Mesenchymal stem cell (in vitro differentiated cells and primary cell): Measurements from ENCODE around the gene S1PR4.

Experiments used
- DNase-seq: peaks from one replicate; pipeline ENCODE4 v3.0.0-alpha.2; 2013
- H2AFZ ChIP-seq: one replicate; pipeline ENCODE4 v1.6.1; 2013; ENCODE audit warnings: low read depth, mild to moderate bottlenecking, control low read depth, inconsistent platforms, low read length, moderate library complexity
- H2AK5ac ChIP-seq: 2 replicates; pipeline ENCODE4 v1.6.1; 2013; ENCODE audit warnings: low read length, moderate library complexity, mild to moderate bottlenecking, inconsistent platforms; ENCODE audit not compliant: severe bottlenecking
- H2BK120ac ChIP-seq: one replicate; pipeline ENCODE4 v1.6.1; 2013; ENCODE audit warnings: low read depth, mild to moderate bottlenecking, inconsistent platforms, low read length, moderate library complexity
- H2BK12ac ChIP-seq, 2 experiments: one replicate each; pipeline ENCODE4 v1.6.1; 2013; ENCODE audit warnings: inconsistent platforms in 2 of 2, low read length in 2 of 2, mild to moderate bottlenecking in 2 of 2, moderate library complexity in 2 of 2, control low read depth in 1 of 2
- H2BK15ac ChIP-seq: one replicate; pipeline ENCODE4 v1.6.1; 2013; ENCODE audit warnings: mild to moderate bottlenecking, low read depth, inconsistent platforms; ENCODE audit not compliant: poor library complexity, severe bottlenecking
- H2BK5ac ChIP-seq: 2 replicates; pipeline ENCODE4 v1.6.1; 2013; ENCODE audit warnings: low read depth, mild to moderate bottlenecking, low read length, control low read depth, inconsistent platforms; ENCODE audit not compliant: poor library complexity, severe bottlenecking
- H3K14ac ChIP-seq, 2 experiments: one replicate each; pipeline ENCODE4 v1.6.1; 2013; ENCODE audit warnings: inconsistent platforms in 2 of 2, low read length in 2 of 2, control low read depth in 1 of 2, mild to moderate bottlenecking in 1 of 2, moderate library complexity in 1 of 2
- H3K18ac ChIP-seq, 2 experiments: one replicate each; pipeline ENCODE4 v1.6.1; 2013; ENCODE audit warnings: inconsistent platforms in 2 of 2, low read length in 2 of 2, control low read depth in 1 of 2, low read depth in 1 of 2, mild to moderate bottlenecking in 1 of 2
- H3K23ac ChIP-seq, 2 experiments: one replicate each; pipeline ENCODE4 v1.6.1; 2013; ENCODE audit warnings: inconsistent platforms in 2 of 2, low read length in 2 of 2, mild to moderate bottlenecking in 2 of 2, moderate library complexity in 2 of 2, control low read depth in 1 of 2
- H3K27ac ChIP-seq: 2 replicates; pipeline ENCODE4 v1.5.1; 2013; ENCODE audit warnings: mild to moderate bottlenecking, moderate library complexity, low read length, control low read depth, inconsistent platforms; ENCODE audit not compliant: poor library complexity, severe bottlenecking
- H3K27me3 ChIP-seq, 2 experiments: 2 replicates each; pipeline versions ENCODE4 v1.6.1 to v1.7.0; 2013; ENCODE audit warnings: low read length in 2 of 2, mild to moderate bottlenecking in 2 of 2, moderate library complexity in 2 of 2, control low read depth in 1 of 2, inconsistent platforms in 1 of 2; ENCODE audit not compliant: control insufficient read depth in 1 of 2, insufficient read depth in 1 of 2
- H3K36me3 ChIP-seq, 2 experiments: 2 replicates each; pipeline versions ENCODE4 v1.6.1 to v1.7.0; 2013; ENCODE audit warnings: low read length in 2 of 2, control low read depth in 1 of 2, inconsistent platforms in 1 of 2, low read depth in 1 of 2, mild to moderate bottlenecking in 1 of 2; ENCODE audit not compliant: insufficient read depth in 2 of 2, control insufficient read depth in 1 of 2
- H3K4ac ChIP-seq, 2 experiments: one replicate each; pipeline ENCODE4 v1.6.1; 2013; ENCODE audit warnings: inconsistent platforms in 2 of 2, low read length in 2 of 2, mild to moderate bottlenecking in 2 of 2, moderate library complexity in 2 of 2, control low read depth in 1 of 2, low read depth in 1 of 2
- H3K4me1 ChIP-seq: 2 replicates; pipeline ENCODE4 v1.6.1; 2013; ENCODE audit warnings: low read depth, low read length, control low read depth; ENCODE audit not compliant: control insufficient read depth, insufficient read depth
- H3K4me2 ChIP-seq: 2 replicates; pipeline ENCODE4 v1.6.1; 2013; ENCODE audit warnings: low read length, mild to moderate bottlenecking, inconsistent platforms; ENCODE audit not compliant: poor library complexity, severe bottlenecking
- H3K4me3 ChIP-seq, 2 experiments: 2 replicates each; pipeline versions ENCODE4 v1.5.1 to v1.7.0; 2013; ENCODE audit warnings: low read length in 2 of 2, mild to moderate bottlenecking in 2 of 2, control low read depth in 1 of 2, low read depth in 1 of 2; ENCODE audit not compliant: insufficient read depth in 1 of 2
- H3K79me1 ChIP-seq: replicated peaks from 2 replicates; pipeline ENCODE4 v1.6.1; 2013; ENCODE audit warnings: mild to moderate bottlenecking, control low read depth, low read length, inconsistent platforms; ENCODE audit not compliant: poor library complexity, severe bottlenecking
- H3K9ac ChIP-seq: 2 replicates; pipeline ENCODE4 v1.7.0; 2013; ENCODE audit warnings: mild to moderate bottlenecking, low read length, moderate library complexity
- H3K9me3 ChIP-seq: 2 replicates; pipeline ENCODE4 v1.7.0; 2013; ENCODE audit warnings: mild to moderate bottlenecking, low read length; ENCODE audit not compliant: control insufficient read depth
- H4K8ac ChIP-seq: one replicate; pipeline ENCODE4 v1.6.1; 2013; ENCODE audit warnings: inconsistent platforms, mild to moderate bottlenecking, low read length, moderate library complexity
- H4K91ac ChIP-seq: one replicate; pipeline ENCODE4 v1.6.1; 2013; ENCODE audit warnings: mild to moderate bottlenecking, low read length, inconsistent platforms
- WGBS: methylation state at CpG from one replicate; pipeline ENCODE4 v1.1.7; 2013; ENCODE audit warnings: mixed read lengths; 5-methylcytosine and 5-hydroxymethylcytosine counted together

Gene S1PR4

DNA sequence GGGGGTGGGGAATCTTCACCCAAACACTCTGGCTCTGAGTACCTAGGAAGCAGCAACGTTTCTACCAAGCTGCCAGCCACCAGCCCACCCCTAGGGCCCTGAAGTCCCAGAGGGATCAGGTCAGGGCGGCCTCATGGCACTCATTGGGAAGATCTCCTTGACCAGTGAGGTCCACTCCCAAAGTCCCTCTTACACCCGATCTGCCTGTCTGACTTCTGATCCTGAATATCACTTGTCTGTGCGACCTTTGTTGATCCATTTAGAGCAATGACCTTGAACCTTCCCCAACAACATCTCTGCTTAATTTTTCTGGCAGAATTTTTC, 44.8 kb upstream of the S1PR4 start:
- H2AK5ac ChIP-seq, result peak overlapping the region; percentile 28
- H3K36me3 ChIP-seq, result no peaks in the 10 kb centered on the region
- H4K91ac ChIP-seq, result no peak overlapping the region
- H2BK15ac ChIP-seq, result no peak overlapping the region
- H2BK120ac ChIP-seq, result no peak overlapping the region
- no peak overlapping the region for H2AFZ ChIP-seq
- WGBS, result 83% methylated on average over 3 of the region's 4 CpGs
- no peaks in the 10 kb centered on the region for H3K79me1 ChIP-seq
- no peaks in the 10 kb centered on the region for H3K27me3 ChIP-seq
- no peak overlapping the region for H3K4ac ChIP-seq
- H2BK5ac ChIP-seq, result no peak overlapping the region
- H3K9ac ChIP-seq, result no peak overlapping the region
- H3K4me2 ChIP-seq, result no peak overlapping the region
- no peak overlapping the region for H2BK12ac ChIP-seq
- no peak overlapping the region for H4K8ac ChIP-seq
- H3K14ac ChIP-seq, result no peak overlapping the region
- H3K27ac ChIP-seq, result peak overlapping the region; percentile 89
- peaks cover 11% of the 10 kb centered on the region for H3K4me1 ChIP-seq
- DNase-seq, result no peak
- H3K4me3 ChIP-seq, result no peak overlapping the region
- no peak overlapping the region for H3K23ac ChIP-seq
- H3K9me3 ChIP-seq, result no peaks in the 10 kb centered on the region
- H3K18ac ChIP-seq, result no peak overlapping the region

GRCh38 chr19:3135961-3136683, 42.4 kb upstream of the S1PR4 start, which contains the start of gene GNA15:
GNA15 (plus strand) TSS chr19:3136033; CDS start chr19:3136451, 418 bp downstream.
- Histone ChIP-seq H4K91ac (no peak within 1 kb of the TSS), H3K27me3 (no peaks in the 10 kb centered on the region), H2AFZ (no peak within 1 kb of the TSS), H3K4me2 (no peak within 1 kb of the TSS), H3K4me3 (peak within 1 kb of the TSS in 1 of 2 experiments; percentile 11), H3K14ac (peak within 1 kb of the TSS in 1 of 2 experiments; percentile 7), H3K27ac (no peak within 1 kb of the TSS), H2BK5ac (no peak within 1 kb of the TSS), H2AK5ac (no peak within 1 kb of the TSS), H3K79me1 (no peaks in the 10 kb centered on the region), H2BK15ac (no peak within 1 kb of the TSS), H4K8ac (no peak within 1 kb of the TSS), H3K18ac (no peak within 1 kb of the TSS), H3K4me1 (peaks cover 10% of the 10 kb centered on the region), H3K36me3 (no peaks in the 10 kb centered on the region), H3K9me3 (peaks cover 9% of the 10 kb centered on the region), H2BK120ac (no peak within 1 kb of the TSS), H3K23ac (no peak within 1 kb of the TSS), H3K9ac (peak within 1 kb of the TSS; percentile 38), H3K4ac (no peak within 1 kb of the TSS), H2BK12ac (peak within 1 kb of the TSS in 1 of 2 experiments; percentile 52)
- 90% methylated on average over 40 of the region's 40 CpGs for WGBS
- DNase-seq, result no peak

DNA sequence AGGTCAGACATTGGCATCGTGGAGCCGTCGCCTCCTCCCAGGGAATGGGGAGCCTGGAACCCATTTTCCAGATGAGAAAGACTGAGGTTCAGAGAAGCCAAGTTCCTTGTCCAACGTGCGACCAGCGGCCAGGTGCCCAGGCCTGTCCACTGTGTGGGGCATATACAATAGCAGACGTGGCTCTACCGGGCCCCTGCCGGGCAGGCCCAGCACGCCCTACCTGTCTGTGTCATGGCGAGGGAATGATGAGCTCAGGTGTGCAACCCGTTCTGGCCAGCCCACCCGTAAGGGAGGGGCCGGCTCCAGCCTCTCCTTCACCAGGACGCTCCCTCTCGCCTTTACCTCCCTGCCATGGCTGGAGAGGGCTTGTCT, 41.9 kb upstream of the S1PR4 start:
- Histone ChIP-seq H4K91ac (no peak overlapping the region), H3K27me3 (no peaks in the 10 kb centered on the region), H2AK5ac (no peak overlapping the region), H3K27ac (no peak overlapping the region), H2BK5ac (no peak overlapping the region), H3K18ac (no peak overlapping the region), H3K4me3 (peak overlapping the region in 1 of 2 experiments; percentile 11), H3K4me2 (no peak overlapping the region), H2BK120ac (no peak overlapping the region), H3K14ac (no peak overlapping the region), H3K79me1 (no peaks in the 10 kb centered on the region), H3K4ac (no peak overlapping the region), H3K23ac (no peak overlapping the region), H2BK12ac (no peak overlapping the region), H3K9me3 (peaks cover 9% of the 10 kb centered on the region), H3K4me1 (peaks cover 11% of the 10 kb centered on the region), H2BK15ac (no peak overlapping the region), H3K36me3 (no peaks in the 10 kb centered on the region), H2AFZ (no peak overlapping the region), H4K8ac (no peak overlapping the region), H3K9ac (peak overlapping the region; percentile 38)
- 89% methylated on average over 13 of the region's 16 CpGs for WGBS
- DNase-seq, result no peak

- Histone ChIP-seq H2BK12ac (no peak overlapping the region), H3K18ac (no peak overlapping the region), H3K4ac (no peak overlapping the region), H2BK15ac (no peak overlapping the region), H2BK120ac (no peak overlapping the region), H3K27me3 (no peaks in the 10 kb centered on the region), H2BK5ac (no peak overlapping the region), H3K79me1 (no peaks in the 10 kb centered on the region), H3K9ac (peak overlapping the region; percentile 38), H3K4me3 (no peak overlapping the region), H3K27ac (no peak overlapping the region), H3K4me1 (peaks cover 14% of the 10 kb centered on the region), H2AFZ (no peak overlapping the region), H3K23ac (no peak overlapping the region), H4K8ac (no peak overlapping the region), H2AK5ac (no peak overlapping the region), H3K4me2 (no peak overlapping the region), H3K9me3 (peaks cover 9% of the 10 kb centered on the region), H3K36me3 (no peaks in the 10 kb centered on the region), H4K91ac (no peak overlapping the region), H3K14ac (no peak overlapping the region)
- DNase-seq, result no peak
- WGBS, result 88% methylated on average over 6 of the region's 7 CpGs
Observed at GRCh38 chr19:3137119-3137518, 41.5 kb upstream of the S1PR4 start.
